Measurements from ENCODE around the gene RDH14. TPM values are rescaled to one million over a fixed set of nuclear protein-coding genes. Genes with fewer than 3 reads are reported as not detected.

Gene RDH14
- total RNA-seq, 2 donors from 2014 or later: 20.0 to 23.2 TPM

DNA sequence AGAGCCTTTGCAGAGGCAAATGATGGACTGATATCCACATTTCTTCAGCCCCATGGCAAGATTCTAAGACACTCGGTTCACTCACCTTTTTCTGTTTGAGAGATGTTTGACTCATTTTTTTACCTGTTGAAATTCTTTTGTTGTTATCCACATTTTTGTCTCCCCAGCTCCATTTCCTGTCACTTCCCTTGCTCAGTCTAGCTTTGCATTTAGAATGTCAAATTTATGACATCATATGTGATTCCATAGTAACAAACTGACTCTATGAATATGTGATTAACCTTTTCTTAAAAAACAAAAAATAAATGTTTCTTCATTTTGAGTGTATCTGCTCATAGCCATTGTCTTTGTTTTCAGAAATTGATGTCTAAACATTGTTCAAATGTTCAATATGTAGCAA is 28.9 kb upstream of the RDH14 start, which contains the start of gene NT5C1B:
TSS of gene NT5C1B (minus strand) at position 216 of the 400 bp plus-strand sequence. CDS start at position 115, 101 bp downstream.
- Mint-ChIP-seq H3K4me3 (no peak within 1 kb of the TSS), H3K9me3 (peaks cover 3 to 6% of the 10 kb centered on the region in 2 donors), H3K36me3 (ENCODE audit: insufficient read depth in 2 of 2) (peaks cover 0 to 3% of the 10 kb centered on the region in 2 donors), H3K27me3 (ENCODE audit: low read depth) (no peaks in the 10 kb centered on the region), H3K4me1 (ENCODE audit: low read depth) (no peaks in the 10 kb centered on the region), H3K27ac (no peak within 1 kb of the TSS)
- ATAC-seq (replicated peaks in 1 of 2) (no peak), DNase-seq (no peak)

- peaks cover 0 to 3% of the 10 kb centered on the region in 2 donors for H3K36me3 Mint-ChIP-seq (ENCODE audit: insufficient read depth in 2 of 2)
- H3K4me1 Mint-ChIP-seq (ENCODE audit: low read depth): no peaks in the 10 kb centered on the region
- H3K27ac Mint-ChIP-seq: no peak overlapping the region
- H3K27me3 Mint-ChIP-seq (ENCODE audit: low read depth): no peaks in the 10 kb centered on the region
- no peak overlapping the region for H3K4me3 Mint-ChIP-seq
- DNase-seq (no peak), ATAC-seq (replicated peaks in 1 of 2) (no peak)
- H3K9me3 Mint-ChIP-seq: peaks cover 3 to 6% of the 10 kb centered on the region in 2 donors
These were observed 28.3 kb upstream of the RDH14 start for GRCh38 chr2:18588802-18589201.

DNA sequence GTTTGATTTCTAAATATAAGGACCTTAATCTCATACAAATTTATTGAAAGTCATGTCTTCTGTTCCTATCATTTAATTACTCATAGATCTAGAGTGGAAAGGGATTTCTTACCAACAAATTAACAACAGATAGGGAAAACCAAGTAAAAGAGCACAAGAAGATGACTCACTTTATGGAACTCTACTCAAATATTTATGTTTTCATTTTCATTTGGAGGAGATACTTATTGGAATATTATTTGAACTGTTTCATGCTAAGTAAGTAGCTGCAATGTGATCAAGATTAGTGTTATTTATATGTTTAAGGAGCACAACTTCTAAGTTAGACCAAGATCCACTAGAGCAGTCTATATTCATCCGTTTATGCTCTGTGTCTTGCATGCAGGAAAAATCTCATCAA is 27.6 kb upstream of the RDH14 start:
- H3K9me3 Mint-ChIP-seq: peaks cover 3 to 4% of the 10 kb centered on the region in 2 donors
- ATAC-seq (replicated peaks in 1 of 2) (no peak), DNase-seq (no peak)
- H3K4me3 Mint-ChIP-seq: no peak overlapping the region
- no peaks in the 10 kb centered on the region for H3K27me3 Mint-ChIP-seq (ENCODE audit: low read depth)
- no peaks in the 10 kb centered on the region for H3K4me1 Mint-ChIP-seq (ENCODE audit: low read depth)
- H3K27ac Mint-ChIP-seq: no peak overlapping the region
- H3K36me3 Mint-ChIP-seq (ENCODE audit: insufficient read depth in 2 of 2): peaks cover 0 to 3% of the 10 kb centered on the region in 2 donors

GRCh38 chr2:18585526-18585925 is 25.1 kb upstream of the RDH14 start:
- DNase-seq (no peak), ATAC-seq (replicated peaks in 1 of 2) (no peak)
- Mint-ChIP-seq H3K9me3 (peaks cover 1 to 3% of the 10 kb centered on the region in 2 donors), H3K27ac (no peak overlapping the region), H3K4me1 (ENCODE audit: low read depth) (no peaks in the 10 kb centered on the region), H3K4me3 (no peak overlapping the region), H3K36me3 (ENCODE audit: insufficient read depth in 2 of 2) (no peaks in the 10 kb centered on the region), H3K27me3 (ENCODE audit: low read depth) (no peaks in the 10 kb centered on the region)

DNA sequence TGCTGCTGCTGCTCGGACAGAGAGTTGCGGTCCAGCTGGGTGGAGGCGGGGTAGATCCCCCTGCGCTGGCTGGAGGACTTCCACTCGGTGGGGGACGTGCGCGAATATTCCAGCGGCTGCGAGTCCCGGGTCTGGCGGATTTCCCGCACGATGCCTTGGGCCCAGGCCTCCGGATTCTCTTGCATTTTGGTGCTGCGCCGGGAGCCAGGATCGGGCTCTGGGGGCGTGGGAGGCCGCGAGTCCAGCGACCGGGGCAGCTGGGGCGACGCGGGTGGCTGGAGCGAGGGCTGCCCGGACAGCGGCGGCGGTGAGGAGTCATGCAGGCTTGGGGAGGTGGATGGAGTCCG is 24.1 kb upstream of the RDH14 start:
- DNase-seq (no peak), ATAC-seq (replicated peaks in 1 of 2) (no peak)
- H3K9me3 Mint-ChIP-seq: peaks cover 1 to 3% of the 10 kb centered on the region in 2 donors
- H3K27ac Mint-ChIP-seq: no peak overlapping the region
- H3K27me3 Mint-ChIP-seq (ENCODE audit: low read depth): no peaks in the 10 kb centered on the region
- H3K4me1 Mint-ChIP-seq (ENCODE audit: low read depth): no peaks in the 10 kb centered on the region
- H3K36me3 Mint-ChIP-seq (ENCODE audit: insufficient read depth in 2 of 2): no peaks in the 10 kb centered on the region
- no peak overlapping the region for H3K4me3 Mint-ChIP-seq

GRCh38 chr2:18583905-18584607 is 23.6 kb upstream of the RDH14 start:
- Mint-ChIP-seq H3K36me3 (ENCODE audit: insufficient read depth in 2 of 2) (no peaks in the 10 kb centered on the region), H3K4me3 (no peak overlapping the region), H3K27ac (no peak overlapping the region), H3K27me3 (ENCODE audit: low read depth) (no peaks in the 10 kb centered on the region), H3K4me1 (ENCODE audit: low read depth) (no peaks in the 10 kb centered on the region), H3K9me3 (peaks cover 1 to 3% of the 10 kb centered on the region in 2 donors)
- ATAC-seq (replicated peaks in 1 of 2) (no peak), DNase-seq (no peak)

DNA sequence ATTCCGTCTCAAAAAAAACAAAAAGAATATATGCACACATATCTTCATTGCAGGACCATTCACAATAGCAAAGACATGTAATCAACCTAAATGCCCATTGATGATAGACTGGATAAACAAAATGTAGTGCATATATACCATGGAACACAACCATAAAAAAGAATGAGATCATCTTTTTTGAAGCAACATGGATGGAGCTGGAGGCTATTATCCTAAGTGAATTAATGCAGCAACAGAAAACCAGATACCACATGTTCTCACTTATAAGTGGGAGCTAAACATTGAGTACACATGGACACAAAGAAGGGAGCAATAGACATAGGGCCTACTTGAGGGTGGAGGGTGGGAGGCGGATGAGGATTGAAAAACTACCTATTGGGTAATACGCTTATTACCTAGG is 20.2 kb upstream of the RDH14 start:
- H3K4me1 Mint-ChIP-seq (ENCODE audit: low read depth): no peaks in the 10 kb centered on the region
- H3K27me3 Mint-ChIP-seq (ENCODE audit: low read depth): no peaks in the 10 kb centered on the region
- ATAC-seq (replicated peaks in 1 of 2) (no peak), DNase-seq (no peak)
- no peak overlapping the region for H3K27ac Mint-ChIP-seq
- H3K36me3 Mint-ChIP-seq (ENCODE audit: insufficient read depth in 2 of 2): peaks cover 6% of the 10 kb centered on the region in 2 donors
- peaks cover 1 to 10% of the 10 kb centered on the region in 2 donors for H3K9me3 Mint-ChIP-seq
- no peak overlapping the region for H3K4me3 Mint-ChIP-seq

- ATAC-seq (replicated peaks in 1 of 2) (no peak), DNase-seq (no peak)
- H3K27me3 Mint-ChIP-seq (ENCODE audit: low read depth): no peaks in the 10 kb centered on the region
- H3K4me1 Mint-ChIP-seq (ENCODE audit: low read depth): no peaks in the 10 kb centered on the region
- H3K36me3 Mint-ChIP-seq (ENCODE audit: insufficient read depth in 2 of 2): peaks cover 6 to 9% of the 10 kb centered on the region in 2 donors
- H3K9me3 Mint-ChIP-seq: peaks cover 0 to 7% of the 10 kb centered on the region in 2 donors
- no peak overlapping the region for H3K4me3 Mint-ChIP-seq
- H3K27ac Mint-ChIP-seq: no peak overlapping the region
These were observed 17.6 kb upstream of the RDH14 start for GRCh38 chr2:18578033-18578432.

- no peaks in the 10 kb centered on the region for H3K4me1 Mint-ChIP-seq (ENCODE audit: low read depth)
- no peak overlapping the region for H3K27ac Mint-ChIP-seq
- no peak for ATAC-seq (replicated peaks in 1 of 2)
- H3K4me3 Mint-ChIP-seq: no peak overlapping the region
- peaks cover 0 to 2% of the 10 kb centered on the region in 2 donors for H3K9me3 Mint-ChIP-seq
- H3K36me3 Mint-ChIP-seq (ENCODE audit: insufficient read depth in 2 of 2): peaks cover 6 to 15% of the 10 kb centered on the region in 2 donors
- DNase-seq: no peak
- no peaks in the 10 kb centered on the region for H3K27me3 Mint-ChIP-seq (ENCODE audit: low read depth)
These were observed 5.8 kb upstream of the RDH14 start for GRCh38 chr2:18566145-18566769.

DNA sequence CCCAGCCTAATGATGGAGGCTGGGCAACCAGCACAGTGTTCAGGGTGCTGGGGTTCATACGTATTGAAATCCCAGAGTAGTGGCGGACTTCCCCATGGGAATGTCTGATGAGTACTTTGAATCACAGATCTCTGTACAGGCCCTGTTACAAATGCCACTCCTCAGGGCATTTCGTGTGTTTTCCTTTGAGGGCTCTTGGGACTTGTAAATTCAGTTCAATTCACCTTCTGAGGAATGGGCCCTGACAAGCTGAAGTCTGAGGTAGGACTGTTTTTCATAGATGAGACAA is 288 bp upstream of the RDH14 start:
- Mint-ChIP-seq H3K27me3 (ENCODE audit: low read depth) (no peaks in the 10 kb centered on the region), H3K4me1 (ENCODE audit: low read depth) (peaks cover 39% of the 10 kb centered on the region), H3K4me3 (peak overlapping the region; percentile 89 to 94), H3K9me3 (no peaks in the 10 kb centered on the region), H3K36me3 (ENCODE audit: insufficient read depth in 2 of 2) (peaks cover 4 to 15% of the 10 kb centered on the region in 2 donors), H3K27ac (peak overlapping the region; percentile 97)
- no peak for DNase-seq
- ATAC-seq (replicated peaks in 1 of 2): no peak

DNA sequence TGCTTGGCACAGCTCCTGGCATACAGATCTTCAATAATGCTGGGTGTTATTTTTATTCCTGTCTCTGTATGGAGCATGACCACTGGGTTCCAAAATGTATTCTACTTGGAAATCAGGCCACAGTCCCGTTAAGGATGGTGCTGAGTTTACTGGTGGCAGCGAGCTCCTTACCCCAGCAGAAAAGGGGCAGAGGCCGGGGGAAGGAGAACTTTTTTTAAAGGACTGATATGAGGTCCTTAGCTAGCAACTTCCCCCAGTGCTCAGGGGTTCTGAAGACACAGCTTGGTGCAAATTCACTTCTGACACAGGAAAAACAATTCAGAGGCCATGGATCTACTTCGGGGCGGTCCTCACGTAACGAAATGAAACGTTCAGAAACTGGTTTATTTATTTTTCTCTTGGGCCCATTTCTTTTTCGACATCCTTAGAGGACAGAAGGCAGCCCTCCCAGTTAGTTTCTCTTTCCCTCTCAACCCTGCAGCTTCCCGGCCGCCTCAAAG is 872 bp downstream of the RDH14 start:
- ATAC-seq (replicated peaks in 1 of 2) (no peak), DNase-seq (no peak)

DNA sequence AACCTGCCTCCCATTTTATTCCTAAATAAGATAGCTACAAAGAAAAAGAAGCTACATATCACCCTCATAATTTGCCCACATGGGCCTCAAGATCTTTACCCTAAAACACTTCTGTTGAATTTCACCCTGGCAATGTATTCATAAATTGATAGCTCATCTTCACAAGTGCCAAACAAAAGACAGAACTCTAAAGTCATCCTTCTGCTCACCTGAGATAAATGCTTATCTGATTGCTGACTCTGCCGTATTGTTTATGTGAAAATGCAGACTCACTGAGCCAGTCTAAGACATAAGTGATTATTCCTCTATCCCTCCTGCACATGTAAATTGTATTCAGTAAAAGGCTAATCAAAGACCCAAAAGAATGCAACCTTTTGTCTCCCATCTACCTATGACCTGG is 2.0 kb downstream of the RDH14 start:
- ATAC-seq (replicated peaks in 1 of 2) (no peak), DNase-seq (no peak)
- Mint-ChIP-seq H3K9me3 (no peaks in the 10 kb centered on the region), H3K4me3 (peak overlapping the region; percentile 89 to 94), H3K36me3 (ENCODE audit: insufficient read depth in 2 of 2) (peaks cover 4 to 15% of the 10 kb centered on the region in 2 donors), H3K27ac (peak overlapping the region; percentile 92), H3K27me3 (ENCODE audit: low read depth) (no peaks in the 10 kb centered on the region), H3K4me1 (ENCODE audit: low read depth) (peaks cover 44% of the 10 kb centered on the region)

More for the DNA sequence above, 872 bp downstream of the RDH14 start:
- H3K27me3 Mint-ChIP-seq (ENCODE audit: low read depth): no peaks in the 10 kb centered on the region
- H3K9me3 Mint-ChIP-seq: no peaks in the 10 kb centered on the region
- peak overlapping the region; percentile 89 to 94 for H3K4me3 Mint-ChIP-seq
- peaks cover 39% of the 10 kb centered on the region for H3K4me1 Mint-ChIP-seq (ENCODE audit: low read depth)
- H3K36me3 Mint-ChIP-seq (ENCODE audit: insufficient read depth in 2 of 2): peaks cover 4 to 16% of the 10 kb centered on the region in 2 donors
- H3K27ac Mint-ChIP-seq: peak overlapping the region; percentile 92

DNA sequence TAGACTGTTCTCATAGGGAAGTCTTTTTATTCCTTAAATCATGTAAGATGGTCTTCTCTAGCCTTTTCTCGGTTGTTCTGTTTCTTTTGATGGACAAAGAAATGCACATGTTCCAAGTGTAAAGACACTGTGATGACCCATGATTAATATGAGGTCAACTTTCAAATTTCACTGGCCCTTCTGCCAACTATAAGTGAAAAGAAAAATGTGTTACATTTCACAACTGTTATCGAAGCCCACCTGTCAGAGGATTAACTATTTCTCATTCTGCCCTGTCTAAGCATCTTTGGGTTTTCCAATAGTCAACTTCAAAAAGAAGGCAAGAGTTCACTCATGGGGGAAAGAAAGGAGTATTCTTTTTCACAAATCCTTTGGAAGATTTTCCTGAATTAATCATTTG is 3.3 kb downstream of the RDH14 start:
- Mint-ChIP-seq H3K4me1 (ENCODE audit: low read depth) (peaks cover 57% of the 10 kb centered on the region), H3K36me3 (ENCODE audit: insufficient read depth in 2 of 2) (peaks cover 4 to 16% of the 10 kb centered on the region in 2 donors), H3K4me3 (no peak overlapping the region)

More for the DNA sequence above, 3.3 kb downstream of the RDH14 start:
- ATAC-seq (replicated peaks in 1 of 2) (no peak), DNase-seq (no peak)
- no peaks in the 10 kb centered on the region for H3K27me3 Mint-ChIP-seq (ENCODE audit: low read depth)
- no peaks in the 10 kb centered on the region for H3K9me3 Mint-ChIP-seq
- no peak overlapping the region for H3K27ac Mint-ChIP-seq

All from activated T-cell treated with anti-CD3 and anti-CD28 coated beads, Interleukin-2, amount 50 U/mL, for 72 hours (primary cell).